ENCODE measurements around the gene MEIS2. TPM values are rescaled to one million over a fixed set of nuclear protein-coding genes. Genes with fewer than 3 reads are reported as not detected.

Gene MEIS2
- total RNA-seq, 1 experiment from 2014 or later = 9.3 TPM

- intact Hi-C loops (cut with micrococcal nuclease; ENCODE audit: unreplicated experiment) = no loop called here
- POLR2A ChIA-PET (ENCODE audit: low non-redundant PET) = no interaction called here
- TF ChIP-seq EZH2 (IDR thresholded peaks at IDR 0.05; ENCODE audit: borderline replicate concordance, low read depth, low read length, poor library complexity, severe bottlenecking) = no peak
- no peak for TF ChIP-seq CTCF (conservative IDR thresholded peaks at IDR 0.05; ENCODE audit: low read depth, low read length)
- CTCF ChIA-PET = no interaction called here
- no peaks in the 10 kb centered on the region for H3K9me3 ChIP-seq (ENCODE audit: low read depth, low read length, poor library complexity, severe bottlenecking)
- no peaks in the 10 kb centered on the region for H3K4me1 ChIP-seq (ENCODE audit: insufficient read depth, low read length, poor library complexity, severe bottlenecking)
- H3K4me3 ChIP-seq (ENCODE audit: low read depth, low read length, poor library complexity, severe bottlenecking) = no peak overlapping the region
- no peaks in the 10 kb centered on the region for H3K27me3 ChIP-seq (replicated peaks; ENCODE audit: insufficient read depth, low read depth, low read length, poor library complexity)
- DNase-seq (ENCODE audit: low spot score) = no peak
- no peak overlapping the region for H3K27ac ChIP-seq (ENCODE audit: low read depth, low read length, poor library complexity, severe bottlenecking)
- H3K36me3 ChIP-seq (ENCODE audit: insufficient read depth, low read length, poor library complexity, severe bottlenecking) = no peaks in the 10 kb centered on the region
- BruUV-seq (replicated peaks) = no TSS peak
These were observed 162.2 kb downstream of the MEIS2 start for GRCh38 chr15:36938131-36938530.

DNA sequence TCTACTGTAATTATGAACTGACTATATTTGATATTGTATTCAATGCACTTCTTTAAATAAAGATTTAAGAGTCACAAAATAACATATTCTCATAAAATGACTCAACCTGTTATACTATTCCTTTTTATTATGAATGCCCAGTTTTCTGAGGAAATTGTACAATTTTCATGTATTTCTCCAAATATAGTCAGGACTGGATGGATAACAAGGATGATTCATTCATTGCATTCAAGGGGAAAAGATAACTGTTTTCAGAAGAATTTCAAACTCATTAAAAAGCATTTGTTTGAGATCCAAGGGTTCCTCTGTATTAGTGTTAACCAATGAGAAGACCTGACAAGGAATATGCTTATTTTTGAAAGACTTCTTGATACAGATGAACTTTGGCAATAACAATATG, 163.7 kb downstream of the MEIS2 start:
- H3K27ac ChIP-seq (ENCODE audit: low read depth, low read length, poor library complexity, severe bottlenecking) = no peak overlapping the region
- POLR2A ChIA-PET (ENCODE audit: low non-redundant PET) = no interaction called here
- DNase-seq (ENCODE audit: low spot score) = no peak

DNA sequence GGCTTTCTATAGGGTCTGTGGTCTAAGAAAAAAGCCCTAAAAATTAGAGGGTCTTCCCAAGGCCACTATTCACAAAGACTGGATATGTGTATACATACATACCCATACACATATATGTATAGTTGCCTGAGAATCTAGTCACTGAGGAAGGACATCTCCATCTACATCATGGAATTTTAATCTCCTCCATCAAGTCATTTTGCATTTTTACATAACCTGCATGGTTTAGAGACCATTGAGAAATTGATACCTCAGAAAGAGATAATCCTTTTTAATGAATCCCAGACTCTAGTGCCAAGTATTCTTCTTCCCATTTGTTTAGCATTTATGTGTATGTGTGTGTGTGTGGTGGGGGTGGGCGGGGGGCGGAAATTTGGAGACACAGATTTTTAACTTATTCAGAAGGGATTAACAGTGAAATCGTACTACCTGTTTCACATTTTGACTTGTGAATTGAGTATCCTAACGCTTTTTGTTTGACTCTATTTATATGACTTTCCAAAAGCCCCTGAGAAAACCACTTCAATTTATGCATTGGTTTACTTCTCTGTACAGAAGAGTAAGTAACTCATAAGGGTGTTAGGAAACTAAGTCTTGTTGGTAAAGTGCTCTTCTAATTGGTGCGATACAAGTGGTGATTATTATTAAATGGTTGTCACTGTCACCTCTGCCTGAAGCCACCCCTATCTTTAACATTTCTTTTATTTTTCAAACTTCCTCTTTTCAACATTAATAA, 166.9 kb downstream of the MEIS2 start:
- H3K9me3 ChIP-seq (ENCODE audit: low read depth, low read length, poor library complexity, severe bottlenecking) = no peaks in the 10 kb centered on the region
- no peak for DNase-seq (ENCODE audit: low spot score)
- BruUV-seq (replicated peaks) = no TSS peak
- no peaks in the 10 kb centered on the region for H3K4me1 ChIP-seq (ENCODE audit: insufficient read depth, low read length, poor library complexity, severe bottlenecking)
- H3K4me3 ChIP-seq (ENCODE audit: low read depth, low read length, poor library complexity, severe bottlenecking) = no peak overlapping the region
- CTCF ChIA-PET = no interaction called here
- TF ChIP-seq EZH2 (IDR thresholded peaks at IDR 0.05; ENCODE audit: borderline replicate concordance, low read depth, low read length, poor library complexity, severe bottlenecking) (no peak), CTCF (conservative IDR thresholded peaks at IDR 0.05; ENCODE audit: low read depth, low read length) (no peak)
- H3K27me3 ChIP-seq (replicated peaks; ENCODE audit: insufficient read depth, low read depth, low read length, poor library complexity) = no peaks in the 10 kb centered on the region
- intact Hi-C loops (cut with micrococcal nuclease; ENCODE audit: unreplicated experiment) = no loop called here
- POLR2A ChIA-PET (ENCODE audit: low non-redundant PET) = no interaction called here
- no peaks in the 10 kb centered on the region for H3K36me3 ChIP-seq (ENCODE audit: insufficient read depth, low read length, poor library complexity, severe bottlenecking)
- H3K27ac ChIP-seq (ENCODE audit: low read depth, low read length, poor library complexity, severe bottlenecking) = no peak overlapping the region

More for the DNA sequence above, 163.7 kb downstream of the MEIS2 start:
- H3K27me3 ChIP-seq (replicated peaks; ENCODE audit: insufficient read depth, low read depth, low read length, poor library complexity) = no peaks in the 10 kb centered on the region
- BruUV-seq (replicated peaks) = no TSS peak
- intact Hi-C loops (cut with micrococcal nuclease; ENCODE audit: unreplicated experiment) = no loop called here
- H3K4me3 ChIP-seq (ENCODE audit: low read depth, low read length, poor library complexity, severe bottlenecking) = no peak overlapping the region
- H3K4me1 ChIP-seq (ENCODE audit: insufficient read depth, low read length, poor library complexity, severe bottlenecking) = no peaks in the 10 kb centered on the region
- H3K9me3 ChIP-seq (ENCODE audit: low read depth, low read length, poor library complexity, severe bottlenecking) = no peaks in the 10 kb centered on the region
- no peak for TF ChIP-seq EZH2 (IDR thresholded peaks at IDR 0.05; ENCODE audit: borderline replicate concordance, low read depth, low read length, poor library complexity, severe bottlenecking)
- TF ChIP-seq CTCF (conservative IDR thresholded peaks at IDR 0.05; ENCODE audit: low read depth, low read length) = no peak
- CTCF ChIA-PET = no interaction called here
- H3K36me3 ChIP-seq (ENCODE audit: insufficient read depth, low read length, poor library complexity, severe bottlenecking) = no peaks in the 10 kb centered on the region

Measured in A673 (cell line).